Adrenal gland (tissue), 12 donors: ENCODE data around the gene MKKS. TPM values are rescaled to one million over a fixed set of nuclear protein-coding genes. Genes with fewer than 3 reads are reported as not detected.

Experiments
- DNase-seq, 7 donors: peaks; one replicate each; pipeline ENCODE4 v3.0.0-alpha.2; 2019 to 2020
- H3K27ac ChIP-seq, 5 donors: fragments of 200-600 bp; sonication (generic) in 4 of 5; 1 replicate in 3 of 5; 2 replicates in 2 of 5; pipeline versions ENCODE4 v1.5.1 to v1.8.0; 2016 to 2020; ENCODE audit warnings: mild to moderate bottlenecking in 1 of 5
- H3K27me3 ChIP-seq: fragments of 200-600 bp; 2 replicates; pipeline ENCODE4 v1.8.0; 2021
- H3K36me3 ChIP-seq, 2 donors: fragments of 200-600 bp; replicated peaks in 1 of 2; 1 replicate in 1 of 2; 2 replicates in 1 of 2; pipeline versions ENCODE4 v1.5.1 to v1.8.0; 2018 to 2022
- H3K4me1 ChIP-seq, 2 donors: fragments of 200-600 bp; replicated peaks in 1 of 2; 1 replicate in 1 of 2; 2 replicates in 1 of 2; pipeline versions ENCODE4 v1.5.1 to v1.8.0; 2018 to 2021
- H3K4me3 ChIP-seq, 4 donors: fragments of 200-600 bp; sonication (generic) in 3 of 4; one replicate each; pipeline ENCODE4 v1.5.1; 2016 to 2018
- H3K9me3 ChIP-seq, 3 donors: fragments of 200-600 bp; sonication (generic) in 1 of 3; replicated peaks in 1 of 3; 1 replicate in 2 of 3; 2 replicates in 1 of 3; pipeline versions ENCODE4 v1.5.1 to v1.8.0; 2016 to 2021
- CTCF ChIP-seq, 6 experiments: fragments of 450-650 bp in 4 of 6; fragments of 200-600 bp in 2 of 6; sonication (generic) in 1 of 6; IDR thresholded peaks; 1 replicate in 5 of 6; 2 replicates in 1 of 6; pipeline versions ENCODE4 v1.5.1 to v1.8.0; 2016 to 2021; ENCODE audit warnings: antibody characterized with exemption in 6 of 6, mild to moderate bottlenecking in 2 of 6, moderate library complexity in 1 of 6
- POLR2A ChIP-seq, 2 donors: fragments of 450-650 bp; IDR thresholded peaks; one replicate each; pipeline ENCODE4 v1.6.1; 2017; ENCODE audit warnings: antibody characterized with exemption in 2 of 2, mild to moderate bottlenecking in 2 of 2, moderate library complexity in 1 of 2
- WGBS, 4 donors: extraction: QIAGEN DNeasy Blood & Tissue Kit in 2 of 4; methylation state at CpG; one replicate each; pipeline versions ENCODE4 v1.1.5 to v1.1.7; 2013 to 2017; 5-methylcytosine and 5-hydroxymethylcytosine counted together
- intact Hi-C, 2 donors: fragments of 100-400 bp; cut with DNase I; formaldehyde crosslinking; loops; one replicate each; pipeline versions ENCODE4 v1.14.1 to v1.15.0; 2022 to 2023
- polyA plus RNA-seq, 3 donors: library from polyadenylated mRNA; stranded (reverse); fragments of 200-250 nt in 2 of 3; fragments of 350-450 nt in 1 of 3; fragmentation: Illumina TruSeq in 1 of 3; extraction: RNeasy Lipid Tissue Mini Kit (QIAGEN cat#74804) in 1 of 3; gene quantifications; one replicate each; pipeline ENCODE4 v1.2.3, GENCODE V29; 2013 to 2014
- total RNA-seq, 9 donors: library from RNA; depleted of rRNA in 4 of 9; stranded (reverse); fragments of >200 nt in 4 of 9; fragments of 120-200 nt in 1 of 9; fragmentation: NEBNext Ultra II Directional in 1 of 9; extraction: Animal tissue kit (Norgen Biotek cat#: 25700) in 1 of 9; gene quantifications; one replicate each; pipeline versions ENCODE4 v1.1.0 to v1.2.4, GENCODE V29; 2013 to 2023
- donor health status: healthy with polysubstance abuse.
- donor health status: Bipolar disorder and iron deficiency.
- donor health status: DM: yes; HTN: yes; CAD: no.
- donor health status: DM: no; HTN: no; CAD: no.
- donor health status: DM: no; HTN: no; CAD: no.
- donor health status: DM: yes; HTN: yes; CAD: no.

MKKS gene
- total and polyA plus RNA-seq, 12 donors, result 6.1 to 29.1 (median 15.6) TPM

- DNase-seq, result no peak
- intact Hi-C loops, result no loop called here
- H3K4me1 ChIP-seq, result peaks cover 0 to 8% of the 10 kb centered on the region in 2 donors
- H3K4me3 ChIP-seq, result no peak overlapping the region
- no peaks in the 10 kb centered on the region for H3K9me3 ChIP-seq
- H3K27ac ChIP-seq, result no peak overlapping the region
- peaks cover 0 to 11% of the 10 kb centered on the region in 2 donors for H3K36me3 ChIP-seq
- TF ChIP-seq POLR2A (IDR thresholded peaks at IDR 0.05), result no peak
- no peak for TF ChIP-seq CTCF (IDR thresholded peaks at IDR 0.05)
- H3K27me3 ChIP-seq, result no peaks in the 10 kb centered on the region
- 93 to 98% (median 96%) methylated on average over 1 of the region's 1 CpG for WGBS, 4 donors
Measured at GRCh38 chr20:10411673-10412072, 22.3 kb downstream of the MKKS start.

GRCh38 chr20:10408108-10408813 lies 25.8 kb downstream of the MKKS start:
- WGBS, 4 donors, result 88 to 96% (median 93%) methylated on average over 2 of the region's 2 CpGs
- TF ChIP-seq POLR2A (IDR thresholded peaks at IDR 0.05) (no peak), CTCF (IDR thresholded peaks at IDR 0.05) (no peak)
- H3K4me3 ChIP-seq, result no peak overlapping the region
- DNase-seq, result no peak
- intact Hi-C loops, result no loop called here
- no peaks in the 10 kb centered on the region for H3K27me3 ChIP-seq
- no peak overlapping the region for H3K27ac ChIP-seq
- H3K4me1 ChIP-seq, result no peaks in the 10 kb centered on the region
- H3K36me3 ChIP-seq, result peaks cover 0 to 13% of the 10 kb centered on the region in 2 donors
- no peaks in the 10 kb centered on the region for H3K9me3 ChIP-seq

GRCh38 chr20:10404959-10405530 lies 29.0 kb downstream of the MKKS start:
- Histone ChIP-seq H3K36me3 (peaks cover 0 to 6% of the 10 kb centered on the region in 2 donors), H3K27ac (no peak overlapping the region), H3K4me3 (no peak overlapping the region), H3K4me1 (no peaks in the 10 kb centered on the region), H3K27me3 (no peaks in the 10 kb centered on the region), H3K9me3 (no peaks in the 10 kb centered on the region)
- WGBS, 4 donors, result 55 to 73% (median 62%) methylated on average over 4 of the region's 4 CpGs
- peak in 3 of 7 donors; percentile 16 to 35 (median 32) for DNase-seq
- TF ChIP-seq POLR2A (IDR thresholded peaks at IDR 0.05) (no peak), CTCF (IDR thresholded peaks at IDR 0.05) (no peak)
- intact Hi-C loops, result no loop called here

GRCh38 chr20:10404023-10404628 lies 29.9 kb downstream of the MKKS start:
- Histone ChIP-seq H3K27me3 (no peaks in the 10 kb centered on the region), H3K4me1 (no peaks in the 10 kb centered on the region), H3K9me3 (no peaks in the 10 kb centered on the region), H3K36me3 (peaks cover 0 to 6% of the 10 kb centered on the region in 2 donors), H3K4me3 (no peak overlapping the region), H3K27ac (no peak overlapping the region)
- 79 to 95% (median 87%) methylated on average over 2 of the region's 2 CpGs for WGBS, 4 donors
- intact Hi-C loops, result no loop called here
- no peak for DNase-seq
- TF ChIP-seq POLR2A (IDR thresholded peaks at IDR 0.05), result no peak
- no peak for TF ChIP-seq CTCF (IDR thresholded peaks at IDR 0.05)
